ENCODE data around the gene OR10Z1. TPM values are rescaled to one million over a fixed set of nuclear protein-coding genes. Genes with fewer than 3 reads are reported as not detected.

The OR10Z1 gene
- not detected for polyA plus RNA-seq (2013, experiment 1 of 2)
- not detected for polyA plus RNA-seq (2013, experiment 2 of 2)

- no CpG with 5 or more reads among the region's 1 CpG for WGBS, 2 donors (ENCODE audit: extremely low coverage in 2 of 2, insufficient read length in 2 of 2, insufficient replicate concordance in 1 of 2)
- Histone ChIP-seq H3K36me3 (replicated peaks in 1 of 2; ENCODE audit: control insufficient read depth in 2 of 2, insufficient read depth in 2 of 2, low read length in 2 of 2) (no peaks in the 10 kb centered on the region), H3K4me1 (ENCODE audit: control insufficient read depth in 2 of 2, insufficient read depth in 1 of 2, low read depth in 1 of 2, low read length in 2 of 2) (peaks cover 0 to 2% of the 10 kb centered on the region in 2 donors), H2BK5ac (ENCODE audit: low read length) (no peak within 1 kb of the TSS), H3K9me3 (replicated peaks in 1 of 2; ENCODE audit: control insufficient read depth in 2 of 2, insufficient read depth in 1 of 2, low read depth in 1 of 2, low read length in 2 of 2) (peaks cover 0 to 2% of the 10 kb centered on the region in 2 donors), H3K4me2 (ENCODE audit: insufficient read depth, low read length, poor library complexity, severe bottlenecking) (no peak within 1 kb of the TSS), H4K91ac (ENCODE audit: low read depth, low read length, poor library complexity) (no peak within 1 kb of the TSS), H3K27ac (replicated peaks; ENCODE audit: low read length) (no peak within 1 kb of the TSS), H2BK120ac (ENCODE audit: low read depth, low read length) (no peak within 1 kb of the TSS), H3K4ac (ENCODE audit: low read length) (no peak within 1 kb of the TSS), H3K18ac (ENCODE audit: low read length) (no peak within 1 kb of the TSS), H3K27me3 (ENCODE audit: control insufficient read depth in 3 of 3, insufficient read depth in 3 of 3, low read depth in 1 of 3, low read length in 3 of 3) (no peaks in the 10 kb centered on the region), H3K14ac (ENCODE audit: low read length) (no peak within 1 kb of the TSS), H3K23ac (ENCODE audit: low read depth, low read length, poor library complexity) (no peak within 1 kb of the TSS), H3K4me3 (ENCODE audit: low read length in 2 of 2) (no peak within 1 kb of the TSS), H3K9ac (ENCODE audit: low read depth, low read length, poor library complexity) (no peak within 1 kb of the TSS), H3K79me1 (ENCODE audit: low read depth, low read length) (no peaks in the 10 kb centered on the region), H2BK15ac (ENCODE audit: low read length) (no peak within 1 kb of the TSS), H2AK5ac (ENCODE audit: low read depth, low read length) (no peak within 1 kb of the TSS), H2AFZ (ENCODE audit: low read length) (no peak within 1 kb of the TSS), H2BK12ac (ENCODE audit: low read length) (no peak within 1 kb of the TSS), H4K8ac (ENCODE audit: low read depth, low read length) (no peak within 1 kb of the TSS)
- no peak for DNase-seq (ENCODE audit: low spot score)
These were observed at the start of gene OR10Z1 for GRCh38 chr1:158604968-158605367. TSS of gene OR10Z1 (plus strand) at chr1:158605268. CDS start at chr1:158606439, 1,171 bp downstream.

GRCh38 chr1:158559696-158560095 is 45.4 kb upstream of the OR10Z1 start:
- WGBS, 2 donors (ENCODE audit: extremely low coverage in 2 of 2, insufficient read length in 2 of 2, insufficient replicate concordance in 1 of 2), result no CpG with 5 or more reads among the region's 1 CpG
- Histone ChIP-seq H2BK120ac (ENCODE audit: low read depth, low read length) (no peak overlapping the region), H2AK5ac (ENCODE audit: low read depth, low read length) (no peak overlapping the region), H3K9me3 (replicated peaks in 1 of 2; ENCODE audit: control insufficient read depth in 2 of 2, insufficient read depth in 1 of 2, low read depth in 1 of 2, low read length in 2 of 2) (no peaks in the 10 kb centered on the region), H3K4ac (ENCODE audit: low read length) (no peak overlapping the region), H3K79me1 (ENCODE audit: low read depth, low read length) (no peaks in the 10 kb centered on the region), H3K36me3 (replicated peaks in 1 of 2; ENCODE audit: control insufficient read depth in 2 of 2, insufficient read depth in 2 of 2, low read length in 2 of 2) (no peaks in the 10 kb centered on the region), H2BK12ac (ENCODE audit: low read length) (no peak overlapping the region), H2AFZ (ENCODE audit: low read length) (no peak overlapping the region), H3K9ac (ENCODE audit: low read depth, low read length, poor library complexity) (no peak overlapping the region), H3K4me3 (ENCODE audit: low read length in 2 of 2) (no peak overlapping the region), H4K91ac (ENCODE audit: low read depth, low read length, poor library complexity) (no peak overlapping the region), H4K8ac (ENCODE audit: low read depth, low read length) (no peak overlapping the region), H3K4me1 (ENCODE audit: control insufficient read depth in 2 of 2, insufficient read depth in 1 of 2, low read depth in 1 of 2, low read length in 2 of 2) (no peaks in the 10 kb centered on the region), H3K27me3 (ENCODE audit: control insufficient read depth in 3 of 3, insufficient read depth in 3 of 3, low read depth in 1 of 3, low read length in 3 of 3) (no peaks in the 10 kb centered on the region), H3K18ac (ENCODE audit: low read length) (no peak overlapping the region), H2BK15ac (ENCODE audit: low read length) (no peak overlapping the region), H3K23ac (ENCODE audit: low read depth, low read length, poor library complexity) (no peak overlapping the region), H3K4me2 (ENCODE audit: insufficient read depth, low read length, poor library complexity, severe bottlenecking) (no peak overlapping the region), H2BK5ac (ENCODE audit: low read length) (no peak overlapping the region), H3K27ac (replicated peaks; ENCODE audit: low read length) (no peak overlapping the region), H3K14ac (ENCODE audit: low read length) (no peak overlapping the region)
- no peak for DNase-seq (ENCODE audit: low spot score)

GRCh38 chr1:158563853-158564252 is 41.2 kb upstream of the OR10Z1 start:
- no peak overlapping the region for H3K23ac ChIP-seq (ENCODE audit: low read depth, low read length, poor library complexity)
- no peaks in the 10 kb centered on the region for H3K9me3 ChIP-seq (replicated peaks in 1 of 2; ENCODE audit: control insufficient read depth in 2 of 2, insufficient read depth in 1 of 2, low read depth in 1 of 2, low read length in 2 of 2)
- no peaks in the 10 kb centered on the region for H3K4me1 ChIP-seq (ENCODE audit: control insufficient read depth in 2 of 2, insufficient read depth in 1 of 2, low read depth in 1 of 2, low read length in 2 of 2)
- no peak overlapping the region for H3K27ac ChIP-seq (replicated peaks; ENCODE audit: low read length)
- no peak overlapping the region for H3K4me3 ChIP-seq (ENCODE audit: low read length in 2 of 2)
- no peak overlapping the region for H3K18ac ChIP-seq (ENCODE audit: low read length)
- no peaks in the 10 kb centered on the region for H3K79me1 ChIP-seq (ENCODE audit: low read depth, low read length)
- H2AFZ ChIP-seq (ENCODE audit: low read length), result no peak overlapping the region
- peaks cover 0 to 2% (median 0%) of the 10 kb centered on the region in 3 experiments for H3K27me3 ChIP-seq (ENCODE audit: control insufficient read depth in 3 of 3, insufficient read depth in 3 of 3, low read depth in 1 of 3, low read length in 3 of 3)
- H3K4ac ChIP-seq (ENCODE audit: low read length), result no peak overlapping the region
- no peak overlapping the region for H2BK120ac ChIP-seq (ENCODE audit: low read depth, low read length)
- no peak overlapping the region for H2BK5ac ChIP-seq (ENCODE audit: low read length)
- DNase-seq (ENCODE audit: low spot score), result no peak
- no peaks in the 10 kb centered on the region for H3K36me3 ChIP-seq (replicated peaks in 1 of 2; ENCODE audit: control insufficient read depth in 2 of 2, insufficient read depth in 2 of 2, low read length in 2 of 2)
- no peak overlapping the region for H2BK15ac ChIP-seq (ENCODE audit: low read length)
- H3K9ac ChIP-seq (ENCODE audit: low read depth, low read length, poor library complexity), result no peak overlapping the region
- no peak overlapping the region for H4K8ac ChIP-seq (ENCODE audit: low read depth, low read length)
- no peak overlapping the region for H3K14ac ChIP-seq (ENCODE audit: low read length)
- no peak overlapping the region for H2BK12ac ChIP-seq (ENCODE audit: low read length)
- no peak overlapping the region for H4K91ac ChIP-seq (ENCODE audit: low read depth, low read length, poor library complexity)
- H2AK5ac ChIP-seq (ENCODE audit: low read depth, low read length), result no peak overlapping the region
- WGBS, 2 donors (ENCODE audit: extremely low coverage in 2 of 2, insufficient read length in 2 of 2, insufficient replicate concordance in 1 of 2), result no CpG with 5 or more reads among the region's 2 CpGs
- H3K4me2 ChIP-seq (ENCODE audit: insufficient read depth, low read length, poor library complexity, severe bottlenecking), result no peak overlapping the region

- Histone ChIP-seq H3K18ac (ENCODE audit: low read length) (no peak overlapping the region), H2AFZ (ENCODE audit: low read length) (no peak overlapping the region), H2BK15ac (ENCODE audit: low read length) (no peak overlapping the region), H2BK12ac (ENCODE audit: low read length) (no peak overlapping the region), H2AK5ac (ENCODE audit: low read depth, low read length) (no peak overlapping the region), H3K27ac (replicated peaks; ENCODE audit: low read length) (no peak overlapping the region), H3K4me3 (ENCODE audit: low read length in 2 of 2) (no peak overlapping the region), H2BK120ac (ENCODE audit: low read depth, low read length) (no peak overlapping the region), H3K23ac (ENCODE audit: low read depth, low read length, poor library complexity) (no peak overlapping the region), H3K9me3 (replicated peaks in 1 of 2; ENCODE audit: control insufficient read depth in 2 of 2, insufficient read depth in 1 of 2, low read depth in 1 of 2, low read length in 2 of 2) (no peaks in the 10 kb centered on the region), H3K9ac (ENCODE audit: low read depth, low read length, poor library complexity) (no peak overlapping the region), H4K8ac (ENCODE audit: low read depth, low read length) (no peak overlapping the region), H4K91ac (ENCODE audit: low read depth, low read length, poor library complexity) (no peak overlapping the region), H3K4me2 (ENCODE audit: insufficient read depth, low read length, poor library complexity, severe bottlenecking) (no peak overlapping the region), H3K4me1 (ENCODE audit: control insufficient read depth in 2 of 2, insufficient read depth in 1 of 2, low read depth in 1 of 2, low read length in 2 of 2) (no peaks in the 10 kb centered on the region), H3K79me1 (ENCODE audit: low read depth, low read length) (no peaks in the 10 kb centered on the region), H3K14ac (ENCODE audit: low read length) (no peak overlapping the region), H2BK5ac (ENCODE audit: low read length) (no peak overlapping the region), H3K36me3 (replicated peaks in 1 of 2; ENCODE audit: control insufficient read depth in 2 of 2, insufficient read depth in 2 of 2, low read length in 2 of 2) (no peaks in the 10 kb centered on the region), H3K4ac (ENCODE audit: low read length) (no peak overlapping the region), H3K27me3 (ENCODE audit: control insufficient read depth in 3 of 3, insufficient read depth in 3 of 3, low read depth in 1 of 3, low read length in 3 of 3) (peaks cover 0 to 2% (median 0%) of the 10 kb centered on the region in 3 experiments)
- no peak for DNase-seq (ENCODE audit: low spot score)
- WGBS, 2 donors (ENCODE audit: extremely low coverage in 2 of 2, insufficient read length in 2 of 2, insufficient replicate concordance in 1 of 2), result no CpG with 5 or more reads among the region's 2 CpGs
These were observed 40.5 kb upstream of the OR10Z1 start for GRCh38 chr1:158564608-158565007.
